ENCODE results near the gene MARK2.

Gene MARK2

GRCh38 chr11:63882555-63883242 lies 43.8 kb downstream of the MARK2 start:
- DNase-seq (ENCODE audit: low read depth), result no peak

DNA sequence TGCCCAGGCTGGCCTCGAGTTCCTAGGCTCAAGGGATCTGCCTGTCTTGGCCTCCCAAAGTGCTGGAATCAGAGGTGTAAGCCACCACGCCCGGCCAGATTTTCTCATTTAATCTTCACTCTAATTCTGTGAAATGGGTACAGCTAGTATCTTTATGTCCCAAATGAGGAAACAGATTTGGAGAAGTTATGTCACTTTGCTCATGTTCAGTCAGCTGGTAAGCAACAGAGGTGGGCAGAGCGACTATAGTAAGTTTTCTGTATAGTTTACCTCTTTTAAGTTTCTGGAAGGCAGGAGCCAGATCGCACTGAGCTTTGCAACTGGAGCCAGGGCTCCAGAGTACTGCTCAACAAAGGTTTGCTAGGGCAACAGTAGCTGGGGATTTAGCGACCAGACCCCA lies 44.9 kb downstream of the MARK2 start:
- no peak for DNase-seq (ENCODE audit: low read depth)

GRCh38 chr11:63884196-63884932 lies 45.5 kb downstream of the MARK2 start:
- DNase-seq (ENCODE audit: low read depth), result no peak

GRCh38 chr11:63887386-63887999 lies 48.6 kb downstream of the MARK2 start:
- no peak for DNase-seq (ENCODE audit: low read depth)

DNA sequence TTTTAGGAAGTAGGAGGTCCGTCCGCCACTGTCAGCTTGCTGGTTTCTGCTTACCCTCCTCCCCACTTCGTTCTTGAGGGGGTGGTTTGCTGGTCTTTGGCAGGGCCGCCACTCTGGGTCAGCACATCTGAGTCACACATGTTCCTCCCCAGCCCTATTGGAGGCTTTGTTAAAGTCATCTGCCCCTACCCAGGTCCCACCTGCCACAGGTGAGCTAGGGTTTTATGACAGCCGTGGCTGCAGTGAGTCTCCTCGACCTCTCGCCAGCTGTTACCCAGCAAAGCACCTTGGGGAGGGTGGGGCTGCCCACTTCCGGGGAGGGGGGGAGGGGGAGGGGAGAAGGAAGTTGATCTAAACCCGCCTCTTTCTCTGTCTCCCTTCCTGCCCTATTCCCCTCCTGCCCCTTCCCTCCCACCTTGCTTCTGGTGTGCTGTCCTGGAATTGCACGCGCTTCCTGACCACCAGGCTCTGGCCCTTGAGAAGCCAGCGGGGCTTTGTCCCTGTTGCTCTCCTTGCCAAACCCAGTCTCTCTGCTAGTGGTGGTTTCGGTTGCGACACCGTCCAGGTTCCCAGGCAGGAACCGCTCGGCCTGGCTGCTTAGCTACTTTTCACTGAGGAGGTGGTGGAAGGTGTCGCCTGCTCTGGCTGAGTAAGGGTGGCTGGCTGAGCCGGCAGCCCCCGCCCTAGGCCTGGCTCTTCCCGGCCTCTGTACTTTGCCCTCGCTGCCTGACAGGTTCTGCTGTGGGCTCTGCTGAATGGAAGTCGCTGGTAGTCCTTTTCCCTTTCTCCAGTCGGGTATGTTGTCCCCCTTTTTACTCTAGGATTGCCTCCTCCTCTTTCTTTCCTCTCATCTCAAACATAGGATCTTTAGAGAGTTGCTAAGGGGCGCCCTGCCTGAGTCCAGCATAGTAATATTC lies 49.5 kb downstream of the MARK2 start:
- peak; percentile 47 for DNase-seq (ENCODE audit: low read depth)

DNA sequence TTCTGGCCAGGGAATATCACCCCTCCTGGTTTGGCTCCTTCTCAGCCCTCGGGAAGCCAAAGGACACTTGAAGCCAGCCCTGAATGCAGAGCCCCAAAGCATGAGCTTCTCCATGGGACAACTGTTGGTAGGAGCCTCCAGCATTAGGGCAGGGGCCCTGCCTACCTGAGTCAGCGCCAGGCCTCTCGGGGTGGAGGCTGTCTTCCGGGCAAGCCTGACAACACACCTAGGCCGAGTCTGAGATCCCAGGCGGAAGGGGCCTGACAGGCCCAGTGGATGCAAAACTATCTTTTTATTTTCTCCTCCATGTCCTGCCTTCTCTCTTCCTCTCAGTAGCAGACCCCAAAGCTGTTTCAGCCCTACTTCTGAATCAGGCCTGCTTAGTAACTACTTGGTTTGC lies 50.4 kb downstream of the MARK2 start:
- no peak for DNase-seq (ENCODE audit: low read depth)

DNA sequence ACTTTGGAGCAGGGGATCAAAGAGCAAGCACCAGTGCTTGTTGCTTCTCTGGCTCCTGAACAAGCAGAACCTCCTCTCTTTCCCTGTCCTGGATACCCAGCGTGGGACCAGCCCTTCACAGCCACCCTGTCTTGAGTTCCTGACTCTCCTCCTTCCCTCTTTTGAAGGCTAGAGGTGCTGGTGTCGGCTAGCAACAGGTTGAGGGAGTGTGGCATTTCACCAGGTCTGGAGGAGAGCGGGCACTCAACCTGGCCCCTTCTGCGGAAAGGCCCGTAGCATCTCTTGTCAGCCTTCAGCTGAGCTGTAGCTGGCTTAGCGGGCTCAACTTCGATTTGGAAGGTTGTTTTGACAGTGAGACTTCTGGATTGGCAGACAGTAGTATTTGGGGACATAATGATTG lies 51.5 kb downstream of the MARK2 start:
- DNase-seq (ENCODE audit: low read depth), result no peak

GRCh38 chr11:63892228-63892627 lies 53.3 kb downstream of the MARK2 start:
- DNase-seq (ENCODE audit: low read depth), result no peak

DNA sequence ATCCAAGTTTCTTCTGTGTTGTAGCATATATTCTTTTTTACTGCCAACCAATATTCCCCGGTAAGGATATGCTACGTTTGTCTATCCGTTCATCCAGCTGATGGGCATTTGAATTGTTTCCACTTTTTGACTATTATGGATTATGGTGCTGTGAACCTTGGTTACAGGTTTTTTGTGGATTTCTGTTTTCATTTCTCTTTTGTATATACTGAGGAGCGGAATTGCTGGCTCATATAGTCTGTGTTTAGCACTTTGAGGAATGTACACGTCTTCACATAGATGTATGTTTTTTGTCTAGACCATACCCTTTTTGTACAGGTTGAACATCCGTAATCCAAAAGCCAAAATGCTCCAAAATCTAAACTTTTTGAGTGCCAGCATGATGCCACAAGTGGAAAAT lies 54.4 kb downstream of the MARK2 start:
- DNase-seq (ENCODE audit: low read depth), result no peak

DNA sequence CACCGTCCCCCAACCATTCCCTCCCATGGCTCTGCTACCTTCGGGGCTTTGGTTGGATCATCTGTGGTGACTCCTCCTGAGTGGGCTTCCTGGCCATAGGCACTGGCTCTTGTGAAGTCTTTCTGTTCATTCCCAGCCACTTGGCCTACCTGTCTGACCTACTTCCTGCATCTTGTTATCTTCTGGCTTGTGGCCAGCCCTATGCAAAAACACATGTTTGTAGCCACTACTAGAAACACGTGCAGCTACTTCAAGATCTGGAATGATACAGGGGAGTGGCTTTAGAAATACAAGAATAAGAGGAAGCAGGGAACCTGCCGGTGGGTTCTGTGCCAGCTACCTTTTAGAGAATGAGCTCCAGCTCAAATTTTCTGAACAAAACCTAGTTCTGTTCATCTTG lies 57.2 kb downstream of the MARK2 start:
- DNase-seq (ENCODE audit: low read depth), result no peak

DNA sequence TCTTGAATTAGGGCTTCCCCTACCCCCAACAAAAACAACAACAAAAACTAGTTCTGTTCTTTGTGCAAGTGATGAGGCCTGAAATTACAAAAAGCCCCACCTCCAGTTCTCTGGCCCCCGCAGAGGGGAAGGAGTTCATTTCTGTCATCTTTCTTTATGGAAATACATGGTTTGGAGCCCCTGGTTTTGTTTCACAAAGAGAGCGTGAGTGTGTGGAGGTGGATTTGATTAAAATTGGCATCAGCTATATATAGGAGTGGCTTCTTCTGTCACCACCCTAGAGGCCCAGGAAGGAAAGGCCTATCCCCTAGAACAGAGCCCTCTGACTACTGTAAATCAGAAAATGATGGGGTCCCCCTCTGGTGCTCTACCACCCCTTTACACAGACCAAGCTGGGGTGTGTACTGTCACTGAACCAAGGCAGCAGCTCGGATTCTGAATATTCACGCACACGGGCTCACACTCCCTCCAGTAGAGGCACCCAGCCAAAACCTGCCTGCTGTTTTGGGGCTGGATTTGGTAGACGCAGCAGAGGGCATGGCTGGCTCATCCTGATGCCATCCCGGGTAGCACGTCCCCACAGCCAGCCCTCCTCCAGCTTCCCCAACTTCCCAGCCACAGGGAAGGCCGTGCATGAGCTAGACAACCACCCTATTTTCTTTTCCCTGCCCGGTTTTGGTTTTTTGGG lies 58.7 kb downstream of the MARK2 start:
- no peak for DNase-seq (ENCODE audit: low read depth)

DNA sequence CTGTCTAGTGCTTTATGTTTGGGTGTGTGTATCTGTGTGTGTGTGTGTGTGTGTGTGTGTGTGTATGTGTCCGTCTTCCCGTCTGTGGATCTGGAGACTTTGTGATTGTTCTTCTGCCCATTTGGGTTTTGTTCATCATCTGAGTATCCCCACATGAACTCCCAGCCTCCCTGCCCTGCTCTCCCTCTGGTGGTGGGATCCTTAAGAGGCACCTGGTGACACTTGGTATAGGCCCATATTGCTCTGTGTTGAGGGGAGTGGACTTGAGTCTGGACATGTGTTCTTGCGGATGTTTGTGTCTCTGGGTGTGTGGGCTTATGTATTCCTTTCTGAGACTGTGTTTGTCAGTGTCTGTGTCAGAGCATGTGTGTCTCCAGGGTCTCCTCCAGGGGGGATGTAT lies 62.8 kb downstream of the MARK2 start:
- DNase-seq (ENCODE audit: low read depth), result no peak

- DNase-seq (ENCODE audit: low read depth), result no peak
Measured at GRCh38 chr11:63903884-63904283, 65.0 kb downstream of the MARK2 start.

- no peak for DNase-seq (ENCODE audit: low read depth)
Measured at GRCh38 chr11:63904743-63905142, 65.8 kb downstream of the MARK2 start.

- no peak for DNase-seq (ENCODE audit: low read depth)
Measured at GRCh38 chr11:63905179-63905578, 66.3 kb downstream of the MARK2 start.

GRCh38 chr11:63906087-63906486 lies 67.2 kb downstream of the MARK2 start:
- DNase-seq (ENCODE audit: low read depth), result no peak

DNA sequence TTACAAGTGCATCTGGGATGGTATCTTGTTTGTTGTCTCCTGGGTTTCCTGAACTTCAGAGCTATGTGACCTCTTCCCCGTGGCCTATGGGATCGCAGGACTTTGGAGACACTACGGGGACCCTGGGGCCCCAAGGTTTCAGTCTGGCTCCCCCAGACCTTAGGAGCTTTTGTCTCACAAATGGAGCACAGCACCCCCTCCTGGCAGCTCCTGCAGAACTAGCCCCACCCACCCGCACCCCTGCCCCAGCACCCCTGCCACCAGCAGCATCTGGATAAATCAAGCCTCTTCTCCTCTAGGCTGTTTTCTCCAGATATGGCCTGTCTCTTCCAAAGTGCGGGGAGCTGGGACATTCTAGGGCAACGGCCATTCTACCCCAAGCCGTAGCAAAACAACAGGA lies 67.7 kb downstream of the MARK2 start:
- no peak for DNase-seq (ENCODE audit: low read depth)

DNA sequence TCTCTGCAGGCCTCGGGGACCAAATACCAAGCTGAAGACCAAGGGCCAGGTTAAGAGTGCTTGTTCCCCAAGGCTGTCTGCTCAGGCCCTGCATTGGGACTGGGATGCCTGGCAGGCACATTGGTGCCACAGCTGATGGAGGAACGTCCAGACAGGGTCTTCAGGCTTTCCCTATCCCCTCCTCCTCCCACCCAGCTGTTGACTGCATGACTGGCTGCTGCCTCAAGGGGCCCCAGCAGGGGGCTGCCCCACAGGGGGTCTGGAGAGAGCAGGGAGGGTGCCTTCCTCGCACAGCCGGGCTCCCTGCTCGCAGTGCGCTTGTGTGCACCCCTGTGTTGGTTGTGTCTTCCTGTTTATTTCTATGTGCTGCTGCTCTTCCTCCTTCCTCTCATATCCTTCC lies 68.2 kb downstream of the MARK2 start:
- DNase-seq (ENCODE audit: low read depth), result no peak

GRCh38 chr11:63907808-63908530 lies 69.1 kb downstream of the MARK2 start:
- no peak for DNase-seq (ENCODE audit: low read depth)

- DNase-seq (ENCODE audit: low read depth), result no peak
Measured at GRCh38 chr11:63908631-63909401, 69.9 kb downstream of the MARK2 start.
